ENCODE results near the gene TBC1D2.

DNA sequence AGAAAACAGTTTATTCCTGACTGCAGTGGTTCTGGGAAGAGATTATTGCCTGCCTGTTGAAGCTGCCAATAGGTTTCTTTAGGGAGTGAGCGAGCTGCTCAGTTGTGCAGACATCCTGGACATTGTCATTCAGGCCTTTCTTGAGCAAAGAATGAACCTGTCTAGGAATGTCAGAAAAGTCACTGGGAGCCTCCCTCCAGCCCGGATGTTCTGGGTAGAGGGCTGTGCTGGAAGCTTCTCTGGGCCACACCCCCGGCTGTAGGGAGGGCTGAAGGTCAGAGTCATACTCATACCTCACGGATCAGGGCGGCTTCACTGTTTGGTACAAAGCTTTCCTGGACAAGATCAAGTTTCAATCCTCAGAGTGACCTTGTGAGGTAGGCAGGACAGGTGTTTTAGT, 33.4 kb upstream of the TBC1D2 start:
- TF ChIP-seq POLR2A (IDR thresholded peaks at IDR 0.05): no peak
- TF ChIP-seq, protein P1, sequence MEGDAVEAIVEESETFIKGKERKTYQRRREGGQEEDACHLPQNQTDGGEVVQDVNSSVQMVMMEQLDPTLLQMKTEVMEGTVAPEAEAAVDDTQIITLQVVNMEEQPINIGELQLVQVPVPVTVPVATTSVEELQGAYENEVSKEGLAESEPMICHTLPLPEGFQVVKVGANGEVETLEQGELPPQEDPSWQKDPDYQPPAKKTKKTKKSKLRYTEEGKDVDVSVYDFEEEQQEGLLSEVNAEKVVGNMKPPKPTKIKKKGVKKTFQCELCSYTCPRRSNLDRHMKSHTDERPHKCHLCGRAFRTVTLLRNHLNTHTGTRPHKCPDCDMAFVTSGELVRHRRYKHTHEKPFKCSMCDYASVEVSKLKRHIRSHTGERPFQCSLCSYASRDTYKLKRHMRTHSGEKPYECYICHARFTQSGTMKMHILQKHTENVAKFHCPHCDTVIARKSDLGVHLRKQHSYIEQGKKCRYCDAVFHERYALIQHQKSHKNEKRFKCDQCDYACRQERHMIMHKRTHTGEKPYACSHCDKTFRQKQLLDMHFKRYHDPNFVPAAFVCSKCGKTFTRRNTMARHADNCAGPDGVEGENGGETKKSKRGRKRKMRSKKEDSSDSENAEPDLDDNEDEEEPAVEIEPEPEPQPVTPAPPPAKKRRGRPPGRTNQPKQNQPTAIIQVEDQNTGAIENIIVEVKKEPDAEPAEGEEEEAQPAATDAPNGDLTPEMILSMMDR (IDR thresholded peaks at IDR 0.05): no peak
